Peyer's patch (tissue), 4 donors: ENCODE measurements around the gene HAVCR2.

Experiments
- CTCF ChIP-seq, 6 experiments: fragments of 450-650 bp in 4 of 6; fragments of 200-600 bp in 2 of 6; sonication (generic) in 1 of 6; IDR thresholded peaks; one replicate each; pipeline ENCODE4 v1.5.1; 2017 to 2019; ENCODE audit warnings: antibody characterized with exemption in 6 of 6, mild to moderate bottlenecking in 3 of 6, moderate library complexity in 1 of 6
- POLR2A ChIP-seq, 2 donors: fragments of 450-650 bp; IDR thresholded peaks; one replicate each; pipeline ENCODE4 v1.5.1; 2017; ENCODE audit warnings: antibody characterized with exemption in 2 of 2, mild to moderate bottlenecking in 2 of 2, moderate library complexity in 2 of 2

- no peak for TF ChIP-seq CTCF (IDR thresholded peaks at IDR 0.05)
- no peak for TF ChIP-seq POLR2A (IDR thresholded peaks at IDR 0.05)
Measured at GRCh38 chr5:157120102-157120501, 11.3 kb upstream of the HAVCR2 start.
